GM06990 (cell line): Measurements from ENCODE around the gene NMD3.
"Not testable (repeated sequence)": the region's sequence is repeated elsewhere in the genome, so short reads cannot be mapped to it uniquely, and the experiment has no call there.

ENCODE experiments used
- DNase-seq: peaks from one replicate; pipeline ENCODE4 v3.0.0-alpha.2; 2011; ENCODE audit not compliant: insufficient read length; ENCODE audit errors: extremely low read depth
- H3K27me3 ChIP-seq: replicated peaks from 2 replicates; pipeline ENCODE4 v1.6.0; 2011; ENCODE audit warnings: low read length; ENCODE audit not compliant: control insufficient read depth, insufficient read depth
- H3K36me3 ChIP-seq: 2 replicates; pipeline ENCODE4 v1.5.1; 2011; ENCODE audit warnings: low read length; ENCODE audit not compliant: control insufficient read depth, insufficient read depth
- H3K4me3 ChIP-seq: replicated peaks from 2 replicates; pipeline ENCODE4 v1.5.1; 2011; ENCODE audit warnings: low read depth, mild to moderate bottlenecking, control low read depth, low read length
- CTCF ChIP-seq: IDR thresholded peaks from 2 replicates; pipeline ENCODE4 v1.5.1; 2011; ENCODE audit warnings: low read length, control low read depth, mild to moderate bottlenecking, inconsistent platforms; ENCODE audit not compliant: insufficient read depth, poor library complexity, severe bottlenecking

Gene NMD3

GRCh38 chr3:161274691-161275298 is 53.7 kb downstream of the NMD3 start:
- TF ChIP-seq CTCF, result peak; percentile 64
- no peaks in the 10 kb centered on the region for H3K36me3 ChIP-seq
- DNase-seq, result no peak
- no peak overlapping the region for H3K4me3 ChIP-seq
- no peaks in the 10 kb centered on the region for H3K27me3 ChIP-seq

GRCh38 chr3:161275919-161276318 is 54.8 kb downstream of the NMD3 start:
- no peaks in the 10 kb centered on the region for H3K27me3 ChIP-seq
- no peak overlapping the region for H3K4me3 ChIP-seq
- no peak for DNase-seq
- no peak for TF ChIP-seq CTCF
- no peaks in the 10 kb centered on the region for H3K36me3 ChIP-seq

- DNase-seq, H3K27me3 ChIP-seq, H3K36me3 ChIP-seq, H3K4me3 ChIP-seq: not testable (repeated sequence)
These were observed 61.3 kb downstream of the NMD3 start for GRCh38 chr3:161282387-161282786.

- no peak for TF ChIP-seq CTCF
- no peaks in the 10 kb centered on the region for H3K27me3 ChIP-seq
- DNase-seq, result no peak
- H3K4me3 ChIP-seq, result no peak overlapping the region
- H3K36me3 ChIP-seq, result no peaks in the 10 kb centered on the region
These were observed 63.9 kb downstream of the NMD3 start for GRCh38 chr3:161284989-161285388.

- Histone ChIP-seq H3K36me3 (no peaks in the 10 kb centered on the region), H3K4me3 (no peak overlapping the region), H3K27me3 (no peaks in the 10 kb centered on the region)
- DNase-seq, result no peak
- no peak for TF ChIP-seq CTCF
These were observed 68.1 kb downstream of the NMD3 start for GRCh38 chr3:161289174-161289573.

- Histone ChIP-seq H3K36me3 (no peaks in the 10 kb centered on the region), H3K4me3 (no peak overlapping the region), H3K27me3 (no peaks in the 10 kb centered on the region)
- TF ChIP-seq CTCF, result no peak
- no peak for DNase-seq
These were observed 70.2 kb downstream of the NMD3 start for GRCh38 chr3:161291191-161291901.
